GM19395 (cell line): ENCODE results near the gene ZNF722.
"Not testable (repeated sequence)": the region's sequence is repeated elsewhere in the genome, so short reads cannot be mapped to it uniquely, and the experiment has no call there.

ENCODE experiments used
- ATAC-seq: cut with Tn5 transposase; IDR thresholded peaks from one replicate; pipeline ENCODE4 v1.9.1; 2021; ENCODE audit warnings: mild to moderate bottlenecking, moderate library complexity; ENCODE audit not compliant: unreplicated experiment

The ZNF722 gene

GRCh38 chr7:63998549-63998948 lies at the start of gene ZNF722:
Gene ZNF722, plus strand, starts transcription at chr7:63998849. Its CDS starts 113 bp downstream, at chr7:63998962.
- ATAC-seq: no peak

- ATAC-seq: no peak
These were observed 45.5 kb upstream of the ZNF722 start for GRCh38 chr7:63953181-63953580.

- no peak for ATAC-seq
These were observed 30.0 kb upstream of the ZNF722 start for GRCh38 chr7:63968629-63969028.

- not testable (repeated sequence) for ATAC-seq
These were observed 16.8 kb downstream of the ZNF722 start for GRCh38 chr7:64015496-64015895.

- no peak for ATAC-seq
These were observed 36.7 kb downstream of the ZNF722 start for GRCh38 chr7:64035388-64035787.

GRCh38 chr7:64037095-64037494 lies 38.4 kb downstream of the ZNF722 start:
- ATAC-seq: no peak

GRCh38 chr7:64045301-64046040 lies 46.8 kb downstream of the ZNF722 start, which contains the start of gene ZNF727:
Gene ZNF727, plus strand, starts transcription at chr7:64045434. Its CDS starts 188 bp downstream, at chr7:64045622.
- ATAC-seq: no peak

- ATAC-seq: no peak
These were observed 47.4 kb downstream of the ZNF722 start for GRCh38 chr7:64046041-64046389.
